Measurements from ENCODE around the gene LDHAL6B.

Gene LDHAL6B

DNA sequence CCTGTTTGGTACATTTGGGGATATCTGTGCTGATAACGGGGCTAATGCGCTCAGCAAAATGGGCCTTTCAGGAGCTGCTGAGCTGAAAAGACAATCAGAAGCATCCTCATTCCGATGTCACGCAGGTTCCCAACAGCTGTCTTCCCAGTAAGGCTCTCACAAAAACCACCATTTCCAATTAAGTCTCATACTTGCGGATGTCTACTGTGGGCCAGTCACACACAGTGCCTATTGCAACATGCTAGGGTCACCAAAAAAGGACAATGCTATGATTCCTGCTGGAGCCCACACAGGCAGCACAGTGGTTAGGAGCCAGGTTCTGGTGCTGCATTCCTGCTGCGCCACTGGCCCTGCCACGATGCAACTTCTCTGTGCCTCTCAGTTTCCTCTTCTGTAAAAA is 16.4 kb upstream of the LDHAL6B start:
- H3K4me1 ChIP-seq (ENCODE audit: insufficient read depth, low read length) = no peaks in the 10 kb centered on the region
- H3K9me3 ChIP-seq (ENCODE audit: control insufficient read depth, insufficient read depth, low read length) = peaks cover 3% of the 10 kb centered on the region; the same call in 1 of the 2 replicates
- H3K36me3 ChIP-seq (ENCODE audit: insufficient read depth, low read length) = peaks cover 10% of the 10 kb centered on the region
- no peak overlapping the region for H3K9ac ChIP-seq (ENCODE audit: low read depth, low read length)

DNA sequence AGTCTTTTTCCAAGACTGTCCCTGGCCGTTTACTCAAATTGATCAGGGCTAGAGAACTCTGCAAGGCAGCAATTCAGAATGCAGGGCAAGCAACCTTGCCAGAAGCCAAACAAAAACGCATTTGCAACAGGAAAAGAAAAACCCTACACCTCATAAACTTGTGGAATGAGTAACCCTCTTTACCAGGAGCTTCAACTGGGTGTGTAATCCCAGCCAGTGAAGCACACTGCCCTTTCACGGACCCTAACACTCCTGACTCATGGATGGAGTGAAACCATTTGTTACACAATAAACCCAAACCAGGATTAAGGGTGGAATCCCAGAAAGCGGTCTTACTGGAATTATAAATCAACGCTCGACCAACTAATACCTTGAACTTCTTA is 14.8 kb upstream of the LDHAL6B start:
- Histone ChIP-seq H3K36me3 (ENCODE audit: insufficient read depth, low read length) (peaks cover 10% of the 10 kb centered on the region), H3K4me1 (ENCODE audit: insufficient read depth, low read length) (no peaks in the 10 kb centered on the region), H3K9ac (ENCODE audit: low read depth, low read length) (no peak overlapping the region), H3K9me3 (ENCODE audit: control insufficient read depth, insufficient read depth, low read length) (peaks cover 3% of the 10 kb centered on the region; the same call in 1 of the 2 replicates)

DNA sequence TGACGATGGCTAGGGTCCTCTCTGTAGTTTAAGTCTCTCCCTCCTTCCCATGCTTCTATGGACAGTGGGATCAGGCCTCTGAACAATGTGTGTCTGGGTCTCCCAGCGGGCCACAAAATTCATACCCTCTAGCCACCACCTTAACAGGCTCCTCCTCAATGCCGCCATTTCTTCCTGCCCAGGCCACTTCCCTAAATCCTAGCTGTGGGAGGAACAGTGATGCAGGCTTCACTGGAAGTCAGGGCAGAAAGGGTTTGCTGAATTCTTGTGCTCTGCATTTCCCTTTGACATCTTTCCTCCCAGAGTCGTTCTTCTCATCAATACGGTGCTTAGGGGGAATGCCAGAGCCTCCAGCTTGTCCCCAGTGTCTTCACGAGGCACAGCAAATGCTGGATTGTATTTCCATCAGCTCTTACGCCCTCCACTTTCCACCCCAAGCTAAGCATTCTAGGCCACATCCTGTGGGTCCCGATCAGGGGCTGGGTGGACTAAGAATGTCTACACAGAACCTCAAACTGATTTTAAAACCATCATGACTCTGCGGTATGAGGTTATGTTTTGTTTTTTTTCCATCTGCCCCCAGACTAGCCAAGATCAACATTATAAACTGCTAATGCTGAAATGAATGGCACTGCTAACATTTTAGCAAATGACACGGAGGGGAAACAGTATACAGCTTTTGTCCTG is 11.9 kb upstream of the LDHAL6B start:
- Histone ChIP-seq H3K36me3 (ENCODE audit: insufficient read depth, low read length) (peaks cover 3% of the 10 kb centered on the region), H3K4me1 (ENCODE audit: insufficient read depth, low read length) (no peaks in the 10 kb centered on the region), H3K9ac (ENCODE audit: low read depth, low read length) (no peak overlapping the region), H3K9me3 (ENCODE audit: control insufficient read depth, insufficient read depth, low read length) (no peaks in the 10 kb centered on the region)

DNA sequence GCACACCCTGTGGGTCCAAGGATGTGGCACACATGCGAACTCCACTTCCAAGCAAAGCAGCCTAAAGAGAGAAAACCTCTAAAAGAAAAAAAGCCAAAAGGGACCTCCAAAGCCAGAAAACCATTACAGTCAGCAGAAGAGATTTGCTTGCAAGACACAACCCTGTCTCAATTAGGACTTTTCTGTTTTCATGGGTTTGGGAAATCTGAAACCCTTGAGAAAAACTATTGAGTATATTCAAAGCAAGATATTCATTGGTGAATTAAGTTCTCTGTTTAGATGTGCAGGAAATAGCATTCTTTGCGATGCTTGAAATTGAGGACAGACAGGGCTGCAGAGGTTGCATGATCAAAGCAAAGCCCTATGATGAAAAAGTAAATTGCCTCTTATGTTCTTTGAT is 10.2 kb upstream of the LDHAL6B start:
- Histone ChIP-seq H3K9ac (ENCODE audit: low read depth, low read length) (no peak overlapping the region), H3K36me3 (ENCODE audit: insufficient read depth, low read length) (peaks cover 6% of the 10 kb centered on the region), H3K9me3 (ENCODE audit: control insufficient read depth, insufficient read depth, low read length) (no peaks in the 10 kb centered on the region), H3K4me1 (ENCODE audit: insufficient read depth, low read length) (no peaks in the 10 kb centered on the region)

DNA sequence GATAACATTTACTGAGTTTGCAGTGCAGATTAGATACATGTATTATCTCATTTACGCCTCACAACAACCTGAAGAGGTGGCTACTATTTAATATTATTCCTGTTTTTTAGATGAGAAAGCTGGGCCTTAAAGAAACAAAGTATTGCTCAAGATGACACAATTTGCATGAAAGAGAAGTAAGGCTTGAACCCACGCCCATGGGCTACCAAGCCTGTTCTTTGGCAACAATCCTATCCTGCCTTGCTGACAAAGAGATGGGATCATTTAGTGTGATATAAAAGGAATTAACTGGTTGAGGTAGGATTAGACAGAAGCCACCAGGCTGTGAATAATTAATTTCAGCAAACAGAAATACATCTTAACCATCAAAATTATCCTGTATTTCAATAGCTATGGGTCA is 9.2 kb upstream of the LDHAL6B start:
- H3K9me3 ChIP-seq (ENCODE audit: control insufficient read depth, insufficient read depth, low read length) = no peaks in the 10 kb centered on the region
- H3K36me3 ChIP-seq (ENCODE audit: insufficient read depth, low read length) = peaks cover 6% of the 10 kb centered on the region
- no peaks in the 10 kb centered on the region for H3K4me1 ChIP-seq (ENCODE audit: insufficient read depth, low read length)
- no peak overlapping the region for H3K9ac ChIP-seq (ENCODE audit: low read depth, low read length)

DNA sequence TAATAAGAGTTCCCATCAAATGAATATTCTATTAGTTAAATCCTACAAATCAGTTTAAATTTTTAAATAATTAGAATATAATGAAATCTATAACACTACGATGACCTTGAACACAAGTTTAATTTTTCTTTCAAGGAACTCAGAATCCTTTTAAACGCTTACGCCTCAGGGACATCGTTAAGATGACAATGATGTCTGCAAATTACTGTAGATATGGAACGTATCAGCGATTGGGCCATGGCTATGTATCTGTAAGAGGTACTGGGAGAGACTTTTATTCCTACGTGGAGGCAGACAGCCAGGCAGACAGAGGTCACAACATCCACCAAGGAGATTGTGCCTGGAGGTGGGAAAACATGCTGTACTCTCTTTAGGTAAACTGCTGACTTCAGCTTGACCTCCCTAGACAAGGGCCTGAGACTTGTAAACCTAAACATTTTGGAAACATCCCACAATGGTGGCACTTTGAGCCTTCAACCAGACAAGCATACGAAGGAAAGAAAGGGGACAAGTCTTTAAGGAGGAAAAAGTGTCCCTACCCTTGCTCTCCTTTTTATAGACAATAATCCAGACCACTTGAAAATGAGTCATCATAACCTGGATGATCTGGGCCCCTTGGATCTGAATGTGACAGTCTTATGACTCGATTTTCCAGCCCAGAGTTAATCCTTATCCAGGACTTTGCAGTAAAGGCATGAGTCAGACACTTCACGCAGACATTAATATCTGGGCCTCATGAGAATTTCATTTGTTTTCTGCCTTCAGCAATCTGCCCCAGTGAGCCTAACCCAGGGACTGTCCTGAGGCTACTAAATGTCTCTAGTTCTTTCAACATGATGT is 6.8 kb upstream of the LDHAL6B start:
- no peaks in the 10 kb centered on the region for H3K4me1 ChIP-seq (ENCODE audit: insufficient read depth, low read length)
- peaks cover 3% of the 10 kb centered on the region; the same call in 1 of the 2 replicates for H3K36me3 ChIP-seq (ENCODE audit: insufficient read depth, low read length)
- no peaks in the 10 kb centered on the region for H3K9me3 ChIP-seq (ENCODE audit: control insufficient read depth, insufficient read depth, low read length)
- H3K9ac ChIP-seq (ENCODE audit: low read depth, low read length) = no peak overlapping the region

DNA sequence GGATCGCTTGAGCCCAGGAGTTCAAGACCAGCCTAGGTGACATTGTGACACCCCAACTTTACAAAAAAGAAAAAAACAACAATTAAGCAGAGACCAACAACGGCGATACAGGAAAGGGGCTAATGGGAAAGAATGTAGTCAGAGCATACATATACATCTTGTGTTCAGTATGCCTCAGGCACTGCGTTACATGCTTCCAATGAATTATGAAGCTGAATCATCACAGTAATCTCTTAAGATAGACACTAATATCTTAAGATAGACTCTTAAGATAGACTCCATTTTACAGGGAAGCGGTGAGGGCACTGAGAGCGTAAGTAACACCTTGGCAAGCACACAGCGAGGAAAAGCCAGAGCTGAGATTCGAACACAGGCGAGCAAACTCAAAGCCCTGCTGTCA is 6.1 kb upstream of the LDHAL6B start:
- Histone ChIP-seq H3K9me3 (ENCODE audit: control insufficient read depth, insufficient read depth, low read length) (no peaks in the 10 kb centered on the region), H3K4me1 (ENCODE audit: insufficient read depth, low read length) (no peaks in the 10 kb centered on the region), H3K36me3 (ENCODE audit: insufficient read depth, low read length) (peaks cover 3% of the 10 kb centered on the region; the same call in 1 of the 2 replicates), H3K9ac (ENCODE audit: low read depth, low read length) (no peak overlapping the region)

DNA sequence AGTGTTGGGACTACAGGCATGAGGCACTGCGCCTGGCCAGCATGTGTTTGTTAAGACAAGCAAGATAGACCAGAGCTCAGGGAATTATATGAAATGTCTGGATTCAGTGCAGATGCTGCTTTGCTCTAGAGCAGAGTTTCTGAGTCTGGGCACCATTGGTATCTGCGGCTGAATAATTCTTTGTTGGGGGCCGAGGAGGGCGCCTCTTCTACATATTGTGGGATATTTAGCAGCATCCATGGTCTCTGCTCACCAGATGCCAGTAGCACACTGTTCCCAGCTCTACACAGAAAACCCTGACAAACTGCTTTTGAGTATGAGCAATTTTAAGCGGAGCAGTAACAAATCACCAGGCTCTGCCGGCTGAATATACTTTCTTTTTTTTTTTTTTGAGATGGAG is 3.6 kb upstream of the LDHAL6B start:
- H3K36me3 ChIP-seq (ENCODE audit: insufficient read depth, low read length) = peaks cover 9% of the 10 kb centered on the region; the same call in 1 of the 2 replicates
- H3K9ac ChIP-seq (ENCODE audit: low read depth, low read length) = no peak overlapping the region
- H3K4me1 ChIP-seq (ENCODE audit: insufficient read depth, low read length) = no peaks in the 10 kb centered on the region
- no peaks in the 10 kb centered on the region for H3K9me3 ChIP-seq (ENCODE audit: control insufficient read depth, insufficient read depth, low read length)

DNA sequence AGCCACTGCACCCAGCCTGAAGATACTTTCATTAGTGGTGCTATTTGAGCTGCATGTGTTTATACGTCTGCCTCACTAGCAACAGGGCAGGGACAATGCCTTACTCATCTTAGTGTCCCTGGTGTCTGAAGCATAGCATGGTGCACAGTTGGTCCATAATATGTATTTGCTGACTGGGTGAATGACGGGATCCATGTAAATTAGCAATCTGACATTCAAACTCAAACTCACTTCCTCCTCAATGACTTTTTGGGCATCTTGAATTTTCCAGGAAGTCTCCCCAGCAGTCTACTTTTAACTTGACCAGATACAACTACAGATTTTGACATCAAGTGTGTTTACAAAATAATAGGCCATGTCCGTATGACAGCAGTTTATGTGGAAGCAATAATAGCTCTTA is 3.0 kb upstream of the LDHAL6B start:
- Histone ChIP-seq H3K9ac (ENCODE audit: low read depth, low read length) (no peak overlapping the region), H3K36me3 (ENCODE audit: insufficient read depth, low read length) (peaks cover 11% of the 10 kb centered on the region; the same call in 1 of the 2 replicates), H3K9me3 (ENCODE audit: control insufficient read depth, insufficient read depth, low read length) (no peaks in the 10 kb centered on the region), H3K4me1 (ENCODE audit: insufficient read depth, low read length) (no peaks in the 10 kb centered on the region)

DNA sequence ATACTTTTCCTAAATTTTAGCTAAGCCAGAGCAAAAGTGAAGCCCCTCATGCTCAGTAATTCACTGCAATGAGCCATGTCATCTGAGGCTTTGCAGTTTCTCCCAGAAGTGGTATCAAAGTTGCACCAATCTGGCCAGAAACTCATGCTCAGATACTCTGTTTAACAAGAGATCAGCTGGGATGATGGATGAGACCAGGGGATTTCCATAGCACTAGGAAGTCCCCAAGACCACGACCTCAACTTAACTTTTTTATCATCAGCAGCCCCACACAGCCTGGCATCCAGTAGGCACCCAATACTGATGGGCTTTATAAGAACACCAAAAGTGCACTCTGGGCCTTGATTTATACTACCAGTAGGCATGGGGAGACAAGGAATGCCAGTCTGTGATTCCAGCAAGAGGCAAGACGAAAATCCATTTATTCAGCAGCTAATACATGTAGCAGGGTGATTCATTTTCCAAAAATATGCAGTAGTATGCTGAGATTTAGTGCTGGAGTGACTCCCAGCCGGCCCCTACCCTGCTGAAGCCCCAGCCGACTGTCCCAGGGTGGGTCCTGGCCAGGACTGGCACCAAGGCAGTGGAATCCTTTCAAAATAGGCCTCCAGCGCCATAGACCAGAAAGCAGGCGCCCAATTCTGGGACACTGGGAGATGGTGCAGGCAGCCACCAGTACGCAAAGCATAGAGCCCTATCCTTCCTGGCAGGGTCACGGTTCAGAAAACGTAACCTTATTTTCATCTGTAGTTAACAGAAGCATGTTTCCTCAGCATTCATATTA is 612 bp upstream of the LDHAL6B start:
- Histone ChIP-seq H3K9ac (ENCODE audit: low read depth, low read length) (no peak overlapping the region), H3K4me1 (ENCODE audit: insufficient read depth, low read length) (no peaks in the 10 kb centered on the region), H3K36me3 (ENCODE audit: insufficient read depth, low read length) (peaks cover 10% of the 10 kb centered on the region; the same call in 1 of the 2 replicates), H3K9me3 (ENCODE audit: control insufficient read depth, insufficient read depth, low read length) (no peaks in the 10 kb centered on the region)

DNA sequence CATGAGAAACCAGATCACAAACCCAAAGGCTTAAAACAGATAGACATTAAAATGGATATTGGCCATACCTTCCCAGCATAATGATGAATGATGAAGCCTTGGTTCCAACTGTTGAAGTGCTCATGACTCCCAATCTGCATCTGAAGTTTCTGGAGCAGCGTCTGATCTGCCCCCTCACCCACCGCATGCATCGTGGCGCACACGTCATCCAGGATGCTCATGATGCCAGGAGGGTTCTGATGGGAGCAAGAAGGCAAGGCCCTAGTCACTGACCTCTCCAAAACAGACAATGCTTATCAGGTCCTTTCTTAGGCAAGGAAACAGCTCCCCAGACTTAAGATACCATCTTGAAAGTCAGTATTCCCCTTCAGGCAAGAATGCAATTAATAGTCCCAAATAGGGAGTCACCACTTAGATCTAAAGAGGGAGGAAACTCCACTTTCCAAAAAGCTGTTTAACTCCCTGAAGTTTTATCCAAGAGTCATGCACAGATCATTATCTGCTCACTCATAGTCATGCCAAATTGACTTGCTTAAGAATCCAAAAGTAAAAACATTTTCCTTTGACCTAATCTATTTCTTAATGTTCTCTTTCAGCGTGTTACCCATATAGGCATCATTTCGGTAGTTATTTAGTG is 2.1 kb downstream of the LDHAL6B start:
- H3K36me3 ChIP-seq (ENCODE audit: insufficient read depth, low read length) = peaks cover 10% of the 10 kb centered on the region; the same call in 1 of the 2 replicates
- H3K9me3 ChIP-seq (ENCODE audit: control insufficient read depth, insufficient read depth, low read length) = no peaks in the 10 kb centered on the region
- no peak overlapping the region for H3K9ac ChIP-seq (ENCODE audit: low read depth, low read length)
- H3K4me1 ChIP-seq (ENCODE audit: insufficient read depth, low read length) = no peaks in the 10 kb centered on the region

DNA sequence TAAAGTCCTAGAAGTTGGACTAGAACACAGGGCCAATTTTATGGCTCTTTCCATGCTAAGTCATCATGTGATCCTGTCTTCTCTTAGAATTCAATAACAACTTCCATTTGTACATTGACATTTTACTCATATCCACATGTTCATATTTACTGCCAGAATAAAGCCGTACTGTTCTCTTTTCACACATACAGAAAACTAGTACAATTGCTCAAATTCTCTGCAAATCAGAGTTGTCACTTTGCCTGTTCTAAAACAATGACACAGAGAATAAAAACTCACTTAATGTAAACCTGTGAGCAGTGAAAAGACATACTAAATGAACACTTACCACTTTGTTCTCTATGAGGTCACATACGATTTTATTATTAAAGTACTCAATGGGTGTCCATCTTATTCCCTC is 3.5 kb downstream of the LDHAL6B start:
- Histone ChIP-seq H3K9me3 (ENCODE audit: control insufficient read depth, insufficient read depth, low read length) (no peaks in the 10 kb centered on the region), H3K9ac (ENCODE audit: low read depth, low read length) (no peak overlapping the region), H3K36me3 (ENCODE audit: insufficient read depth, low read length) (peaks cover 10% of the 10 kb centered on the region; the same call in 1 of the 2 replicates), H3K4me1 (ENCODE audit: insufficient read depth, low read length) (no peaks in the 10 kb centered on the region)

DNA sequence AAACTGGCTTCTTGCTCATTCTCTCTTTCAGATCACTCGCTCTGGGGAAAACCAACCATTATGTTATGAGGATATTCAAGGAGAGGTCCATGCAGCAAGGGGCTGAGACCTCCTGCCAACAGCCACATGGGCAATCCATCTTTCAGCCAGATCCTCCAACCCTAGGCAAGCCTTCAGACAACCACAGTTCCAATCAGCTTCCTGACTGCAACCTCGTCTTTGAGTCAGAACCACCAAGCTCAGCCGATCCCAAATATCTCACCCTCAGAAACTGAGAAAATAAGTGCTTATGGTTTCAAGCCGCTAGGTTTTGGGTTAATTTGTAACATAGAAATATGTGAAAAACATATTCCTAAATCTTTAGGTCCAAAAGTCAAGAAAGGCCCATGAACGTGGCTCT is 10.3 kb downstream of the LDHAL6B start:
- Histone ChIP-seq H3K4me1 (ENCODE audit: insufficient read depth, low read length) (no peaks in the 10 kb centered on the region), H3K9me3 (ENCODE audit: control insufficient read depth, insufficient read depth, low read length) (no peaks in the 10 kb centered on the region), H3K36me3 (ENCODE audit: insufficient read depth, low read length) (no peaks in the 10 kb centered on the region; the same call in 1 of the 2 replicates), H3K9ac (ENCODE audit: low read depth, low read length) (no peak overlapping the region)

DNA sequence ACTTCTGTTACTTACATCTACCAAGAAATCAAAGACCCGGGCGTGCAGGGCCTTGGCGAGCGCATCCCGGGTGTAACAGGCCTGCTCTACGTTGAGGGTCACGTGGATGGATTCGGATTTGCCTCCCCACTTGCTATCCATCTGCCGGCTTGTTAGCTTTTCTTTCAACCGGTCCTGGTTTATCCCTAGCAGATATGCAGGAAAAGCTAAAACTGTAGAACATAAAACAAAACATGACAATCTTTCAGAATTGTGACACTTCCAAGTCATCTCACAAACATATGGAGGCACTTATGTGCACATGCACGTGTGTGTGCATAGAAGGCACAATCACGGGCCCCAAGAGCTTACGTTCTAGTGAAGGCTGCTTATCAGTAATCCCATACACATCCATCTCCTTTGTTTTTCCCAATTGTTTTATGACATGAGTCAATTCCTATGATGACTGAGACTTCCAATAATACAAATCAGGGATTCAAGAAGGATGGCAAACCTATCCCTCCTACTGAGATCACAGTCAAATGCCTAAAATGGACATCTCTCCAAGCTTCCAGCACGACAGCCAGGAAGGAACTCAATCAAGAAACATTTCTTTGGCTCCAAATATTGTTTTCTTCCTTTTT is 11.3 kb downstream of the LDHAL6B start:
- Histone ChIP-seq H3K9me3 (ENCODE audit: control insufficient read depth, insufficient read depth, low read length) (no peaks in the 10 kb centered on the region), H3K9ac (ENCODE audit: low read depth, low read length) (no peak overlapping the region), H3K36me3 (ENCODE audit: insufficient read depth, low read length) (no peaks in the 10 kb centered on the region; the same call in 1 of the 2 replicates), H3K4me1 (ENCODE audit: insufficient read depth, low read length) (no peaks in the 10 kb centered on the region)
